HG03095 (cell line): ENCODE data around the gene RALGPS1.

Experiments used
- ATAC-seq: cut with Tn5 transposase; IDR thresholded peaks from one replicate; pipeline ENCODE4 v1.9.1; 2021; ENCODE audit warnings: moderate library complexity; ENCODE audit not compliant: unreplicated experiment

RALGPS1 gene

GRCh38 chr9:127147251-127147650 is 232.7 kb downstream of the RALGPS1 start:
- ATAC-seq = no peak

- ATAC-seq = no peak
These were observed 233.4 kb downstream of the RALGPS1 start for GRCh38 chr9:127148014-127148413.

GRCh38 chr9:127149010-127149409 is 234.4 kb downstream of the RALGPS1 start:
- ATAC-seq = no peak

- no peak for ATAC-seq
These were observed 235.1 kb downstream of the RALGPS1 start for GRCh38 chr9:127149463-127150390.

GRCh38 chr9:127153501-127153900 is 238.9 kb downstream of the RALGPS1 start:
- no peak for ATAC-seq

- ATAC-seq = peak; percentile 13
These were observed 239.4 kb downstream of the RALGPS1 start for GRCh38 chr9:127154003-127154389.

GRCh38 chr9:127154390-127155191 is 240.0 kb downstream of the RALGPS1 start:
- ATAC-seq = peak; percentile 40

- no peak for ATAC-seq
These were observed 240.9 kb downstream of the RALGPS1 start for GRCh38 chr9:127155314-127155960.

GRCh38 chr9:127158786-127159324 is 244.3 kb downstream of the RALGPS1 start:
- ATAC-seq = no peak

- ATAC-seq = no peak
These were observed 244.8 kb downstream of the RALGPS1 start for GRCh38 chr9:127159325-127159801.

GRCh38 chr9:127159949-127160610 is 245.5 kb downstream of the RALGPS1 start:
- no peak for ATAC-seq

- ATAC-seq = no peak
These were observed 246.6 kb downstream of the RALGPS1 start for GRCh38 chr9:127161081-127161624.

- ATAC-seq = no peak
These were observed 247.7 kb downstream of the RALGPS1 start for GRCh38 chr9:127162046-127162863.

- no peak for ATAC-seq
These were observed 248.3 kb downstream of the RALGPS1 start for GRCh38 chr9:127162864-127163365.

GRCh38 chr9:127163409-127163808 is 248.8 kb downstream of the RALGPS1 start:
- no peak for ATAC-seq

GRCh38 chr9:127165116-127165515 is 250.5 kb downstream of the RALGPS1 start:
- ATAC-seq = no peak

- no peak for ATAC-seq
These were observed 251.5 kb downstream of the RALGPS1 start for GRCh38 chr9:127166111-127166510.

- ATAC-seq = peak; percentile 69
These were observed 252.3 kb downstream of the RALGPS1 start for GRCh38 chr9:127166651-127167524.
